ENCODE results near the gene LCA5.
"Not testable (repeated sequence)": the region's sequence is repeated elsewhere in the genome, so short reads cannot be mapped to it uniquely, and the experiment has no call there.

The LCA5 gene

DNA sequence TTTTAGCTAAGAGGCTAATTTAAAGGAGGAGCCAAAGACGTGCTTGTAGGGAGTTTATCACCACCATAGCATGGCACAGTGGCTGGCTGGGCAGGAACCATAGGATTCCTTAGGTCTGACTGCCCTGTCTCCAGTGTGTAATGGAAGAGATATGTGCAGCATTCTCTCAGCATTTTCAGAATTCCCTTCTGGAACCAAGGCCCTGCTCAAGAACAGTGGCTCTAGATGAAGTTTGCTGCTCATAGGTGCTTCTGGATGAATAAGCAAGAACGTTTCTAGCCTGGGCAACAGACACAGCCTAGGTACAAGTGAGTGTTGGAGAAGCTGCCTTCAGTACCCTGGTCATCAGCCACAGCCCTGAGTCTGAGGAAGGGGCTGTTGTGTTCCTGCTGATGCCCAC is 69.1 kb downstream of the LCA5 start:
- DNase-seq (ENCODE audit: extremely low read depth in 1 of 2, low read depth in 1 of 2): no peak

DNA sequence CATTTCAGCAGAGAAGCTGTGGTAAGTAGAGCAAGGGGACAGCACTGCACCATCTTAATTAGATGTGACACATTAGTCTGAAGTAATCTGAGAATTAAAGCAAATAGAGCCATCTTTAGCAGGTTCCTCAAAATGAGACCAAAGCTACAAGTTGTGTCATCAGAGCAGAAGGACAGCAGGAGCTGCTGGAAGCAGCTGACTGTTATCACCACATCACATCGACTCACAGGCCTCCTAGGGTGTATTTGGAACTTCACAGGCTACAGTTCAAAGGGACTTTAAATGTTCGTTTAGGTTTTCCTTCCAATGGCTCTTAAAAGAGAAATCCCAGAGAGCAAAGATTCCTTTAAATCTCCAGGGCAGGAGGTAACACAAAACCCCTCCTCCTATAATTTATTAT is 69.5 kb downstream of the LCA5 start:
- no peak for DNase-seq (ENCODE audit: extremely low read depth in 1 of 2, low read depth in 1 of 2)

DNA sequence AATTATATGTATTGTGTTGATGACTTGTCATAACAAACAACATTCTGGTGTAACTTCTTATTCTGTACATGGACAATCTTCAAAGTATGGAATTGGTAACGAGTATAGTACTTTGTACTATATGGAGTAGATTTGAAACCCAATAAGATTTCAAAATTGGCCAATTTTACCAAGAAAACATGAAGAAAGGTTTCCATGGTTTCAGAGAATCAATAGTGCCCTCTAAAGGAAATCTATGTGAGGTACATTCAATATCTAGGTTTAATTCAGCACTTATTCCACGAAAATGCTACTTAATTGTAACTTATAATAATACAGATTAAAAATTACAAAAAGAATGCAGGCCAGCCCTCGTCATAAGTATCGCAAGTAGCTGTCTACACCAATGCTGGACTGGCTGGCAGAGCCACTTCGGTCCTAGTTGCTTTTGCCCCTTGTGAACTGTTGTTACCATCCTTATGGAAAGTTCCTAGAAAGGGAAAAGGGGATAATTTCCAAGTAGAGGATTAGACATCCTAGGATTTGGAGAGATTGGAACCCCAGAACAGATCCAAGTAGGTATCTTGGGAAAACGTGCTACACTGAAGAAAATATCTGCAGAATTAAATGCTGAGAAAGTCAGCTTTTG is 70.9 kb downstream of the LCA5 start:
- no peak for DNase-seq (ENCODE audit: extremely low read depth in 1 of 2, low read depth in 1 of 2)

DNA sequence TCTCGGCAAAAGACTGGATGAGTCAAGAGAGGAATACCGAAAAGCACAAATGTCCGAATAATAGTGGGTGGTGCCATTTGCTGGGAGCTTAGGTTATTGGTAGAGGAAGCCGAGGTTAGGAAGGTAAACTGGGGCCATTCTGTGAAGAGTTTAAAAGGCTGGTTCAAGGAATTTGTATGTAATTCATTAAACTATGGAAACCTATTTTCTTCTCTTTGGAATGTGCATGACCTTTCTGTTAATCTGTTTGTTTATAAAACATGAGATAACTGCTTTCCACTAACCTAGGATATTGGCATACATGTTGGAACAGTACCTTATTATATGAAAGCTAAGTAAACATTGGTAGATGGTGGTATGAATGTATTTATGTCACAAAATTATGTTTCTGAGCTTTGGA is 71.8 kb downstream of the LCA5 start:
- DNase-seq (ENCODE audit: extremely low read depth in 1 of 2, low read depth in 1 of 2): no peak

DNA sequence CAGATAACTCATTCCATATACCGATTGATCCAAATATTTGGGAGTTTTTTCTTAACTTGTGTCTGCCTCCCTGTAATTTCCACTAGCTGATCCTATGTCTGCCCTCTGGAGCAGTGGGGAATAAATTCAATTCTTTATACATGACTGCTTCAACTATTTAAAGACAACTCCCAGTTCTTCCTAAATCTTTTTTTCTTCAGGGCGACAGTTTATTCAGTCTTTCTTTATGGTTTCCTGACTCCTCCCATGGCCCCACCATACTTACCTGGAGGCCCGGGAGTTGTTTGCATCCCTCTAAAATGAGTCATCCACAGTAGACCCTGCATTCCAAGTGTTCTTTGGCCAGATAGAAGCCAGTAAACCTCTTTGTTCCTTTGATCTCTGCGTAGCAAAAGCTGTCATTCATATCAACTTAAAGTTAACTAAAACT is 73.6 kb downstream of the LCA5 start:
- DNase-seq (ENCODE audit: extremely low read depth in 1 of 2, low read depth in 1 of 2): no peak

DNA sequence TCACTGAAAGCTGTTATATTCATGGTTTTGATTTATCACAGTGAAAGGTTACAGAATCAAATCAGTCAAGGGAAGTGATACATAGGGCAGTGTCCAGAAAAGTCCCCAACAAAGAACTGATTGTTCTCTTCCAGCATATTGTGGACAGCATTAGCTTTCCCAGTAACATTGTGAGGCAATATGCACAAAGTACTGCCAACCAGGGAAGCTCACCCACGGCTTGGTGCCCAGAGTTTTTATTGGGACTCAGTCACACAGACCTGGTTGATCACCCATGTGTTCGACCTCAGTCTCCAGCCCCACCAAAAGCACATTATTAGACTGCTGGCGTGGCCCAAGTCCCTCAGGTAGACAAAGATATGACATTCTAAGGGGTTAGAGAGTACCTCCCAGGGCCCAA is 76.0 kb downstream of the LCA5 start:
- no peak for DNase-seq (ENCODE audit: extremely low read depth in 1 of 2, low read depth in 1 of 2)

DNA sequence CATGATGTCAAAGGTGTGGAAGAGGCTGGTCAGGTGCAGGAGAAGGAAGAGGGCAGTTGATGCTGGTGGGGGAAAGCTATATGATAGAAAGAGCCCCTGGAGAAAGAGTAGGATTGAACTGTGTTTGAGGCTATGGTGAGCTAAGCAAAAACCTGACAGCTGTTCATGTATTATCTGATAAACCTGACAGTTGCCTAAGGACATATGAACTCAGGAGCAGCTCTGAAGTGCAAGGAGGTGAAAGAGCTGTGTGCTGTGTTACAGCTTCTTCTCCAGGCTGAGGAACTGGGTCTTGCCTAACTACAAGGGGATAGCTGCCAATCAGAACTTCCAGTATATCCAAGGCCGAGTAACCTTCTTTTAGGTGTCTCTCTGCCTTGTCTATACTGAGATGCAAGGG is 81.8 kb downstream of the LCA5 start:
- no peak for DNase-seq (ENCODE audit: extremely low read depth in 1 of 2, low read depth in 1 of 2)

DNA sequence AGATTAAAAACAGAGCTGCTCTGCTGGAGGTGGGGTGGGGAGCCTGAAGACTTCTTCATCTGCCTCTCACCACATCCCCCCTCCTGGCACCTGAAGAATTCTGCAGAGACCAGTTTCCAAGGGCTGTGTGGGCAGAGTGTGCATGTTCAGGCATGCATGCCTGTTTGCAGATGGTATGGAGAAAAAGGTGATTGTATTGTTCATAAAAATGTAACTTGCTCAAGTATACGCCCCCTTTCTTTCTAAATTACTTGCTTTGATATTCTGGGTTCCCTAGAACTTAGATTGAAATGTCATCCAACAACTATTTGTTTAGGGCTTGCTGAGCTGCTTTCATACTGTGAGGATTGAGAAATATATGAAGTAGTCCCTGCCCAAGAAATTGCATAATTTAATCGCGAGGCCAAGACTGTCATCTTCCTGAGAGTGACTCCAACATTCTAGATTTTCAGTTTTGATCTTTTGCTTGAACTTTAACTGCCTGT is 83.6 kb downstream of the LCA5 start:
- DNase-seq (ENCODE audit: extremely low read depth in 1 of 2, low read depth in 1 of 2): no peak

DNA sequence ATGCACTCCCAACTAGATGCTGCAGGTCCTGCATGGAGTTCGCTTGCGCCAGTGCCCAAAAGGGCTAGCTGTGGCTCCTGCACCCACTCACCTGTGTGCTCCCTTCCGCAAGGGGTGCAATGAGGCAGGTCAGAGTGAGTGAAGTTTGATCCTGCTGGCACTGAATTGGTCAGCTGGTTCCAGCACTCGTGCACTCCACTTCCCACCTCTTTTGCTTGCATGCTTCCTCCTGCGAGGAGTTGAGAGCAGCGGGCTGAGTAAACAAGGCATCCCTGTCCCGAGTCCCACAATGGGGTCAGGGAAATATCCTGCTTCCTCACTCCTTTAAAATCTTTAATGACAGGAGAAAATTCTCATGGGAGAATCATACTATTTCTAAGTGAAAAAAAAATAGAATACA is 86.2 kb downstream of the LCA5 start:
- no peak for DNase-seq (ENCODE audit: extremely low read depth in 1 of 2, low read depth in 1 of 2)

DNA sequence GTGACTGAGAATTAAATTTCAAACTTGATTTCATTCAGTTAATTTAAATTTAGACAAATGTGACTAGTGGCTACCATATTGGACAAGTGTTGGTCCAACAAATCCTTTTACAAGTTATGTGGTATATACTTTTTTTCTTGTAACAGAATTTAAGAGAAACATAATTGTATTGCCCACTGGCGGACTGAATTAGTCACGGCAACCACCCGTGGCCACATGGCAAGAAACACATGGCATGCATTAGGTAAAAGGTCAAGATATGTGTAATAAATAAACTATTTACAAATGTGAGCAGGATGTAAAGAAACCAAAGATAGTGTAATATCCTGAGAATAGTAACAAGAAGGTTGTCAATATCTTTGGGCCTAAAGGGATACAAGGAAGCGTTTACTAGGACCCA is 91.2 kb downstream of the LCA5 start:
- no peak for DNase-seq (ENCODE audit: extremely low read depth in 1 of 2, low read depth in 1 of 2)

DNA sequence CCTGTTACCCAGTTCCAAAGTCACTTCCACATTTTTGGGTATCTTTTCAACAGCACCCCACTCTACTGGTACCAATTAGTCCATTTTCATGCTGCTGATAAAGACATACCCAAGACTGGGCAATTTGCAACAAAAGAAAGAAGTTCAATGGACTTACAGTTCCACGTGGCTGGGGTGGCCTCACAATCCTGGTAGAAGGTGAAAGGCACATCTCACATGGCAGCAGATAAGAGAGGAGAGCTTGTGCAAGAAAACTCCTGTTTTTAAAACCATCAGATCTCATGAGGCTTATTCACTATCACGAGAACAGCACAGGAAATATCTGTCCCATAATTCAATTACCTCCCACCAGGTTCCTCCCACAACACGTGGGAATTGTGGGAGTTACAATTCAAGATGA is 93.4 kb downstream of the LCA5 start:
- DNase-seq (ENCODE audit: extremely low read depth in 1 of 2, low read depth in 1 of 2): not testable (repeated sequence)

DNA sequence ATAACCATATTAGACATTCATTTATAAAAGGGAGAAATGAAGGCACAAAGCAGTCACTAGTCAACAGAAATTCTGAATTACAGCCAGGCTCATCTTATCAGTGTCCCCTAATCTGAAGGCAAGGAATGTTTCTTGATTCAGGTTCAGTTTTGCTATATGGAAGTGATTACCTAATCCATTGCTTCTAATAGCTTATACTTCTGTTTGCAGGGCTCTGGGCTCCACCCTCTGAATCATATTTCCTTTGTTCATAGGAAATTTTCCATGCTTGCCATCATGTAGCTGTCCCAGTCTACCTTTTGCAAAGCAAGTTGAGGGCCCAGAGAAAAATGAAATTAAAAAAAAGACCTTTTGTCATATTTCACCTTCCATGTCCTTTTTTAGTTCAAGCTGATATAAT is 96.0 kb downstream of the LCA5 start:
- DNase-seq (ENCODE audit: extremely low read depth in 1 of 2, low read depth in 1 of 2): no peak

DNA sequence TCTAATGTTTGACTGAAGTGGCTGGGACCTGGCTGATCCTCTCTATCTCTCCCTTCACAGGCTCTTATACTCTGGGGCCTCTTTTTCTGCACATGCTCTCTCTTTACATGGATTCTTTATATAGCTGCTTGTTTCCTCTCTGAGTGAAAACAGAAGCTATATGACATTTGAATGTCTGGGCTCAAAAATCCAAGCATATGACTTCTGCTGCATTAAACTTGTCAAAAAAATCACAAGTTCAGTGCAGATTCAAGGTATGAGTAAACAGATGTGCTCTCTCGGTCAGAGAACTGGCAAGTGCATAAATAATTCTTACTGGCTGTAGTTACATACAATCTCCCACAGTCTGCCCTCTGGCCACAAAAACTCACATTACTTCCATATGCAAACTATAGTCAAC is 96.6 kb downstream of the LCA5 start:
- DNase-seq (ENCODE audit: extremely low read depth in 1 of 2, low read depth in 1 of 2): no peak

DNA sequence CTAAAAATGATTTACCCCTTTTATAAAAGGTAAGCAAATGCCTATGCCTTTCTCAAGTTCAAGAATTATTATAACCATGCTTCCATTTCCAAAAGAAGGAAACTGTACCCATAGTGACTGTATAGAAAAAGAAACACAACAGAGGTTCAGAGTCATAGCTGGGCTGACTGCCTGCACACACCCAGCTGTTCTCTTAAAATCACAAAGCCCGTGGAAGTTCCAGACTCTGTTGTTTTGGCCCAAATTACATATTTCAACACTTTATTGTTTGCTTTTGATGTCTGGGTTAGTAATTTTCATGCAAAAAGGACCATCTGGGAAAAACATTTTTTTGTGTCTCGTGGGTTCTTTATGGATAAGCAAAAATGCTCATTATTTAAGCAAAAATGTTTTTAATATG is 99.2 kb downstream of the LCA5 start:
- no peak for DNase-seq (ENCODE audit: extremely low read depth in 1 of 2, low read depth in 1 of 2)

DNA sequence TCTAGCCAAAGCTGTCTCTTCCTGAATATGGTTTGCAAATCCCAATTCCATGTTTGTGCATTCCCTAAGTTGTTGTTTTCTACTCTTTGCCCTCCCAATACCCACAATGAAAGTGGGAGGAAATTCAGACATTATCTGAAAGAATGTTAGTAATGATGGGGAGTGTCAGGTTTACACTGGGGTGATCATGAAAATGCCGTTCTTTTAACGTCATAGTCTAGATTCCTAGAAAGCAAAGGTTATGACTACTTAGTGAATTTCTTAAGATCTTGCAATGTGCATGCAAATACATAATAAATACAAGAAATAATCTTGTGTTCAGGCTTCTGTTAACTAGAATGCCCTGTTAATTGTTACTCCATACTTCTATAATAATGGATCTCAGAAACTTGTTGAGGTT is 101.0 kb downstream of the LCA5 start:
- no peak for DNase-seq (ENCODE audit: extremely low read depth in 1 of 2, low read depth in 1 of 2)

DNA sequence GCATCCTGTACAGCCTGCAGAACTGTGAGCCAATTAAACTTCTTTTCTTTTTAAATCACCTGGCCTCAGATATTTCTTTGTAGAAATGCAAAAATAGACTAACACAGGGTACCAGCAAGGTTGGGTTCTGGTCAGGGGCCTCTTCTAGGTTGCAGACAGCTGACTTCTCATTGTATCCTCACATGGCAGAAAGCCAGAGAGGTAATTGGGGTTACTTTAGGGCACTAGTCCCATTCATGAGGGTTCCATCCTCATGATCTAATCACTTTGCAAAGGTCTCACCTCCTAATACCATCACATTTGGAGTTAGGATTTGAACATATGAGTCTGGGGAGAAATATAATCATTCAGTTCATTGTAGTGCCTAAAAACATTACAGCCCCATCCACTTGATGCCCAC is 101.5 kb downstream of the LCA5 start:
- no peak for DNase-seq (ENCODE audit: extremely low read depth in 1 of 2, low read depth in 1 of 2)

All from activated CD8-positive, alpha-beta memory T cell treated with anti-CD3 and anti-CD28 coated beads for 1 hour (primary cell).